Measurements from ENCODE around the gene UBE2R2.
"Not testable (repeated sequence)": the region's sequence is repeated elsewhere in the genome, so short reads cannot be mapped to it uniquely, and the experiment has no call there.

The UBE2R2 gene

DNA sequence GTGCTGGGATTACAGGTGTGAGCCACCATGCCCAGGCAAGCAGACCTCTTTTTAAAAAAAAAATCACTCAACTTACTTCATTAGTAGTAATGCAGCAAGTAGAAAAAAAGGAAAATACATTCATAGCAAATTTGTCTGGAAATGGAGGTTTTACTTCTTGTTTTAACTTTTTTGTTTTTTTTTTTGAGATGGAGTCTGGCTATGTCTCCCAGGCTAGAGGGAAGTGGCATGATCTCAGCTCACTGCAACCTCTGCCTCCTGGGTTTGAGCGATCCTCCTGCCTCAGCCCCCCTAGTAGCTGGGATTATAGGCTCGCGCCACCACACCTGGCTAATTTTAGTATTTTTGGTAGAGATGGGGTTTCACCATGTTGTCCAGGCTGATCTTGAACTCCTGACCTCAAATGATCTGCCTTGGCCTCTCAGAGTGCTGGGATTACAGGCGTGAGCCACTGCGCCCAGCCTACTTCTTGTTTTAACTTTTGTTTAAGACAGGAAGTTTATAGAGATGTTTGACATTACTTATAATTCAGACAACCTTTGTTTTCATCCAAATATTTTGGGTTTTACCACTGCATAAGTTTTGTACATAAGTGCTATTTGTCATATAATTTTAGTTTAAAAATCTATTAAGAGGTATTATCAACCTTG, 26.5 kb downstream of the UBE2R2 start:
- DNase-seq, result no peak

DNA sequence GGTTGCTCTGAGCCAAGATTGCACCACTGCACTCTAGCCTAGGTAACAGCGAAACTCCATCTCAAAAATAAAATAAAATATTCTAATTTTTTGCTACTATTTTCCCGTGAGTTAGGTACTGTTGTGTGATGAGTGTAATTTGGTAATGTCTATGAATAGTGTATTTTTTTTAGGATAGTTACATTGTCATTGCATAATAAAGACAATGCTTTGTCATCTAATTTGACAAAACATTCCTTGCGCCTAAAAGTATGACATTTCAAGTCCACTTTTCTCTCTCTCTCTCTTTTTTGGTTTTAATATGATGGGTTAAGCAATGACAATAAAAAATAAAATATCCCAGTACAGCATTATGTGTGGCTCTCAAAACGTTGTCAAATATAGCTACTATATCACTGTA, 29.3 kb downstream of the UBE2R2 start:
- DNase-seq, result no peak

DNA sequence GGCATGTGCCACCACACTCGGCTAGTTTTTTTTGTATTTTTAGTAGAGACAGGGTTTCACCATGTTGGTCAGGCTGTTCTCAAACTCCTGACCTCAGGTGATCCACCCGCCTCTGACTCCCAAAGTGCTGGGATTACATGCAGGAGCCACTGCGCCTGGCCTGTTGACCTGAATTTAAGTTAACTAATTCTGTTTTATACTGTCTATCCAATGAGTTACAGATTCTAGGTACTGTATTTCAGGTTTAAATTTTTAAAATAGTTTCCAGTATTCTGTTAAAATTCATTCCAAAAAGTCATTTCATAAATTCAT, 30.9 kb downstream of the UBE2R2 start:
- not testable (repeated sequence) for DNase-seq

DNA sequence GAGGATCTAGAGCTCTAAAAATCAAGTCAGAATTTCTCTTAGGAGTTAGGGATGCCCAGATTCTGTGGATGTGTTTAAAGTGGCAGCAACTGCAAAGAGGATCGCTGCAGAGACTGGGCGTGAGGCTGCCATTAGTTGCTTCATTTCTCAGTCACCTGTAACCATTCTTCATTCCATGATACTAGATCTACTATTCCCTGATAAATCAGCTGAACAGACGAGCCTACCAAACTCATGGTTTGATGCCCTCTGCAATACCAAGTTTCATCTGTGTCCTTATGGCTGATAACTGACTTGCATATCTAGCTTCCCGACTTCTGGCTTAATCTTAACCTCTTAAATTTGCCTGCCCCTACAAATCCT, 33.3 kb downstream of the UBE2R2 start:
- no peak for DNase-seq

DNA sequence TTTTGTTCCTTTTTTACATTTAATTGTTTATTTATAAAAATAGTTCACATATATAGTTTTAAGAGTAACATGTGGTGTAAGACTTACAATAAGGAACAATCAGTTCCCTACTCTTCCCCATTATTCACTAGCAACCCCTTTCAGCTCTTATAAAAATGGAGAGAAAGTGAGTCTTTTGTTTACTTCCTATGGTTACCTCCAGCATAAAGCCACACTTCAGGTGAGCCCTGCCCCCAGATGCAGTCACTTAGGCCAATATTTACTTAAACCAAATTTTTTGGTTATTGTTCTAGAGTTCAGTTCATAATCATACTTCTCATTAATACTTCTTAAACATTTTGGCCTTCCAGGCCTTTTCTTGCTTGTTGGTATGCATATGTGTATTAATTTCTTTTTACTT, 33.7 kb downstream of the UBE2R2 start:
- no peak for DNase-seq

DNA sequence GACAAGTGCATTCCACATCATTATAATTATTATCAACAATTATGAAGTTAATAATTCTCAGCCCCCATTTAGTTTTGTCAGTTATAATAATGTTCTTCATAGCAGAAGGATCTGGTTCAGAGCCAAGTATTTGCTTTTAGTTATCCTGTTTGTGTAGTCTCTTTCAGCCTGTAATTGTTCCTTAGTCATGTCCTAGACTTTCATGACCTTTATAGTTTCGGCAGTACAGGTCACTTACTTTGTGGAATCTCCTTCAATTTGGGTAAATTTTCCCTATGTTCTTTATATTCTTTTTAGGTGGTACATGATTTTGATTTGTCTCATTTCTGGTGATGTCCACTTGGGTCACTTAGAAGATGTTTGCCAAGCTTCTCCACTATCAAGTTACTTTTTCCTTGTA, 34.3 kb downstream of the UBE2R2 start:
- no peak for DNase-seq

DNA sequence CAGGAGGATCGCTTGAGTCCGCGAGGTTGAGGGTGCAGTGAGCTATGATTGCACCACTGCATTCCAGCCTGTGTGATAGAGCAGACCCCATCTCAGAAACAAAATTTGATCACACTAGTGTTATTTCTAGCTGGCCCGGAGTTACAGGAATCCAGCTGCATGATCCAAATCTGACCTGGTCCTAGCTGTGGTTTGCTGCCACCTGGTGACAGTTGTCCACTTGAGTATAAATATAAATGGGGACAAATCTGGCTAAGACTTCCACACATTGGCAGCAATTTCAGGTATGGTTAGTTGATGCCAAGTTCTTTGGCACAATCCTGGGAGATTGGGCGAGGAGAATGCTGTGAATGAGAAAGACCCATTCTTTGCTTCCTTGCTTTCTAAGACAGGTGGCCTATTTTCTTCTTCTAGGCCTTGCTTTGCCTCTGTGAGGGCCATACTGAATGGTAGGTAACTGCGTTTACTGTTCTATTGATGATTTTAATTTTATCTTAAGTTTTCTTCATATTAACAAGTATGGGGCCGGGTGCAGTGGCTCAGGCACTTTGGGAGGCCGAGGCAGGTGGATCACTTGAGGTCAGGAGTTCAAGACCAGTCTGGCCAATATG, 35.4 kb downstream of the UBE2R2 start:
- no peak for DNase-seq

DNA sequence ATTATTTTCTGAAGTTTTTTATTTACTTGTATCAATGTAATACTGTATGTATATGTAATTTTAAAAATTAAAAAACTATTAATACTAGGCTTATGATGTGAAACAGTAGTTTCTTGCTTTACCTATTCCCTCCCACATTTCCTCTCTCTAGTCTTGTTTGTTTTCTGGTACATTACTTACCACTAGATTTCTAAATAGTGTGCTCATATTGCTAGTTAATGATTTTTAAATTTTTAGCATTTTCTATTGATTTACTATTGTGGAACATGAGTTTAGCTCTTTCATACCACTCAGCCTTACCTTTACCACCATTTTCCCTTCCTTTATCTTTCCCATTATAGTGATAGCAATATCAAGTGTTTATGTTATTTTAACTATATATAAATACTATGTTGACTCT, 39.3 kb downstream of the UBE2R2 start:
- no peak for DNase-seq

DNA sequence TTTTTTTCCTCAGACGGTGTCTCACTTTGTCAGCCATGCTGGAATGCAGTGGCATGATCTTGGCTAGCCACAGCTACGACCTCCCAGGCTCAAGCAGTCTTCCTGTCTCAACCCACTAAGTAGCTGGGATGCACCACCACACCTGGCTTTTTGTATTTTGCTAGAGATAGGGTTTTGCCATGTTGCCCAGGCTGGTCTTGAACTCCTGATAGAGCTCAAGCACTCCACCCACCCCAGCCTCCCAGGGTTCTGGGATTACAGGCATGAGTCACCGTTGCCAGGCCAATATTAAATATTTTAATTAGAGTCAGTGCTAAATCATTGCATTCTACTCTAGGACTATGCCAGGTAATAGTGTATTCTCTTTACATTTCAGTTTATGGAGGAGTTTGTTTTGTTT, 41.5 kb downstream of the UBE2R2 start:
- no peak for DNase-seq

DNA sequence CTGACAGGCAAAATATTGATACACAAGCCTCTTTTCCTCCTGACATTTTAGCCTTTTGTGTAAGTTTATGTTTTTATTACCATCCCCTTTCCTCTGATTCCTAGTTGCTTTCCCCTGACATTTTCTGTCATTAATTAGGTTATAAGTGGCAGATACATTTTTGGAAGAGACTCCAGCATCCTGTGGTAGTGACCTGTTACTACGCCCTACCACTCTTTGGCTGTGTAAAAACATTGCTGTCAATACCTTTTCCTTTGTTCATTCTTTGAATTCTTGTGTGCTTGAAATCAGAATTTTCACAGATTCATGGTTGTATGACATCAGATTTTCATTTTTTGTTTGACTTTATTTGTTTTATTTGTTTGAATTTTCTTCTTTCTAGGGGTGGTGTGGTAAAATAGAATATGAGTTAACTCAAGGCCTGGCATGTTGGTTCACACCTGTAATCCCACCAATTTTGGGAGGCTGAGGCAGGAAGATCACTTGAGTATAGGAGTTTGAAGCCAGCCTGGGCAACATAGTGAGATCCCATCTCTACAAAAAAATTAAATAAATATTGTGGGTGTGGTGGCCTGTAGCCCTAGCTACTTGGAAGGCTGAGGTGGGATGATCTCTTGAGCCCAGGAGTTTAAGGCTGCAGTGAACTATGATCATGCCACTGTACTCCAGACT, 43.4 kb downstream of the UBE2R2 start:
- DNase-seq, result no peak

DNA sequence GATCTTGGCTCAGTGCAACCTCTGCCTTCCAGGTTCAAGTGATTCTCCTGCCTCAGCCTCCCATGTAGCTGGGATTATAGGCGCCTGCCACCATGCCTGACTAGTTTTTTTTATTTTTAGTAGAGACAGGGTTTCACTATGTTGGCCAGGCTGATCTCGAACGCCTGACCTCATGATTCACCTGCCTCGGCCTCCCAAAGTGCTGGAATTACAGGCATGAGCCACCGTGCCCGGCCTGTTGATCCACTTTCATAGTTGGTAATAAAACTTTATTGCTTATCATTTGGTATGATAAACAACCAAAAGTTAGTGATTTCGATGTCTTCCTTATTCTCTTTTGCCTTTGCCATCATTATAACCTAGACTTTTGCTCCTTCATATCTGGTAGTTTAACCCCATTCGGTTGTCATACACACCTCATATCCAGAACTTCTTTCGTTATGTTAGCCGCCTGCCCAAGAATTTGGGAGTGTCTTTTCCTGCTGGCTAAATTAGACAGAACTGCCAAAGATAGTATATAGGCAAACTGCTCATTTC, 45.0 kb downstream of the UBE2R2 start:
- DNase-seq, result no peak

DNA sequence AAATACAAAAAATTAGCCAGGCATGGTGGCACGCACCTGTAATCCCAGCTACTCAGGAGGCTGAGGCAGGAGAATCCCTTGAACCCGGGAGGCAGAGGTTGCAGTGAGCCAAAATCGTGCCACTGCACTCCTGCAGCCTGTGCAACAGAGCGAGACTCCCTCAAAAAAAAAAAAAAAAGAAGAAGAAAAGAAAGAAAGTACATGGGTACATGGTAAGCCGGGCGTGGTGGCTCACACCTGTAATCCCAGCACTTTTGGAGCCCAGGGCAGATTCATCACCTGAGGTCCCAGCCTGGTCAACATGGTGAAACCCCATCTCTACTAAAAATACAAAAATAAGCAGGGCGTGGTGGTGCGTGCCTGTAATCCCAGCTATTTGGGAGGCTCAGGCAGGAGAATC, 46.1 kb downstream of the UBE2R2 start:
- not testable (repeated sequence) for DNase-seq

DNA sequence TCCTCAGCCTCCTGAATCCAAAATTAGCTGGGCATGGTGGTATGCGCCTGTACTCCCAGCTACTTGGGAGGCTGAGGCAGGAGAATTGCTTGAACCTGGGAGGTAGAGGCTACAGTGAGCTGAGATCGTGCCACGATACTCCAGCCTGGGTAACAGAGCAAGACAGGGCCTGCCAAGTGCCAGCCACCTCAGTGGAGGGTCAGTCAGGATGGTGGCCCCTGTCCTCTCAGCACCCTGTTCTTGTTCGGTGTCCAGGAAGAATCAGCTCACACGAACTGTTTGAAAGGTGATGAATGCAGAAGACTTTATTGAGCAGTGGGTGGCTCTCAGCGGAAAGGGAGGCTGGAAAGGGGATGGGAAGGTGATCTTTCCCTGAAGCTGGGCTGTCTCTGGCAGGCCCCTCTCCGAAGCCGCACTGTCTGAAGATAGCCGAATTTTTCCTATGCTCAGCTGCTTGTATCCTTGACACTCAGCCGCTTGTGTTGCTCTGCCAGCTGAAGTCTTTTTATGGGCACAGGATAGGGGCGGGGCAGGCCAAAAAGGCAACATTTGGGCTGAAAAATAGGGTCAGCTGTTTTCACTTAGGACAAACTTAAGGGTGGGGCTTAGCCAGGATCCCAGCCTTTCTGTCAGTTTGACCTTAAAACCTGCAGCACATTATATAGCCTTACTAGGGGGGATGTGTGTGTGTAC, 50.9 kb downstream of the UBE2R2 start:
- DNase-seq, result no peak

DNA sequence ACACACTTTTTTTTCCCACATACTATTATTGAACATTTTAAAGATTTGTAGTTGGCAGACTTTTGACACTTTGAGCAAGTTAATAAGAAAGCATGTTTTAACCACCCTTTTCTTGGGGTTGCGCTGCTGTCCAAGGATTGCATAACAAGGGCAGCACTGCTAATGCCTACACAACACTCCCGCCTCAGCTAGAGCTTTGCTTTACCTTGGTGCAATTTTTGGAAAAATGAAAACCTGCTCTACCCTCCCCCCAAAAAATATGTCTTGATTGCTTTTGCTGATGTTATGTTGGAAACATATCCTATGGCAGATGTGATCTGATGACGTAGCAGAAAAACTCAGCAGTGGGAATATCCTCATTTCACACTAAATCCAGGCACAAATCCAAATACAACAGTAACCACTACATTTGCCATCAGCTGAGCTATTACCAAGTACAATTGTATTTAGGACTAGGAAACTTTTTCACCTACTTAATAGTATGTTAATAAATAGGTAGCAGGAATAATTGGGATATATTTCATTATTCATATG, 51.5 kb downstream of the UBE2R2 start:
- DNase-seq, result no peak

DNA sequence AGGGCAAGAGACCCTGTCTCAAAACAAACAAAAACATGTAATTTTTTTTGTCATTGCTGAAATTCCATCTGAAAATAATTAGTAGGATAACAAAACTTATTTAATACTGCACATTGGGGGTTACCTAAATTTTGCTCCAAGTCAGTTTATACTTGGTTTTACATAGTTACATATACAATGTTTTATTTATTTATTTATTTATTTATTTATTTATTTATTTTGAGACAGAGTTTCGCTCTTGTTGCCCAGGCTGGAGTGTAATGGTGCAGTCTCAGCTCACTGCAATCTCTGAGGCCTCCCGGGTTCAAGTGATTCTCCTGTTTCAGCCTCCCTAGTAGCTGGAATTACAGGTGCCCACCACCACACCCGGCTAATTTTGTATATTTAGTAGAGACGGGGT, 52.3 kb downstream of the UBE2R2 start:
- DNase-seq, result not testable (repeated sequence)

DNA sequence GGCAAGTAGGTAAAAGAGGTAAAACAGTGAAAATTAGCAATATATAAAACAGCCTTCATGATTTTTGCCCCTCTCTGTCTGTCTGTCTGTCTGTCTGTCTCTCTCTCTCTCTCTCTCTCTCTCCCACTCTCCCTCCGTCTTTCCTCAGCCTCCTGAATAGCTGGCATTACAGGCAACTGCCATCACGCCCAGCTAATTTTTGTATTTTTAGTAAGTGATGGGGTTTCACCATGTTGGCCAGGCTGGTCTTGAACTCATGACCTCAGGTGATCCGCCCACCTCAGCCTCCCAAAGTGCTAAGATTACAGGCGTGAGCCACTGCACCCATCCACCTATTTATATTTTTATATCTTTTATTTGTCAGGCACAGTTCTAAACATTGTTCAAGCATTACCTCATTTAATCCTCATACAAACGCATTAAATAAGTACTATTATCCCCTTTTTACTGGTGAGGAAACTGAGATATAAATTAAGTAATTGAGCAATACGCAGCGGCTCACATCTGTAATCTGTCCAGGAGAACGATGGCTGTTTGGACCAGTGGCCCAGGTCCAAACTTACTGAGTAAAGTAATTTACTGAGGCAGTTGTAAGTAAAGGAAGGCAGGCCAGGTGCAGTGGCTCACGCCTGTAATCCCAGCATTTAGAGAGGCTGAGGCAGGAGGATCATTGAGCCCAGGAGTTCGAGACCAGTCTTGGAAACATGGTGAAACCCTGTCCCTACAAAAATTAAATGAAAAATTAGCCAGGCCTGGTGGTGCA, 60.9 kb downstream of the UBE2R2 start:
- no peak for DNase-seq

DNA sequence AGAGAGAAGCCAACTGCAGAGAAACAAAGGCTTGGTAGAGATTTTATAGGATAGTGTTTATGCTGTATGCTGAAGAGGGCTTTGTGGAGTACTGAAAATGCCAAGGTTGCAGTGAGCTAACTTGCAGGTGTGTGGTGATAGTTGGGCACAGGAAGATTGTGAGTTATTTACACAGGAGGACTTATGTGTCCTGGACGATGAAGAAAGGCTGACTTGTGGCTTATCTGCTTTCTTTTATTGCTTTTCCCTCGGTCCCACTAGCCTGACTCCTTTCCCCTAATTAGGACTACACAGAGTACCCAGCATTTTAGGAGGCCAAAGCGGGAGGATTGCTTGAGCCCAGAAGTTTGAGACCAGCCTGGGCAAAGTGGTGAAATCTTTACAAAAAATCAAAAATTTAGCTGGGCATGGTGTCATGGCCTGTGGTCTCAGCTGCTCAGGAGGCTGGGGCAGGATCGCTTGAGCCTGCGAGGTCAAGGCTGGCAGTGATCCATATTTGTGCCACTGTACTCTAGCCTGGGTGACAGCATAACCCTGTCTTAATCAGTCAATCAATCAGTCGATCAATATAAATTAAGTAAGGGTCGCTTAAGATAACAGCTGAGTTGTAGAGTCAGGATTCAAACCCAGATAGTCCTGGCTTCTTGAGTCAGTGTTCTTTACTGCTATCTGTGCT, 61.9 kb downstream of the UBE2R2 start:
- DNase-seq, result no peak

DNA sequence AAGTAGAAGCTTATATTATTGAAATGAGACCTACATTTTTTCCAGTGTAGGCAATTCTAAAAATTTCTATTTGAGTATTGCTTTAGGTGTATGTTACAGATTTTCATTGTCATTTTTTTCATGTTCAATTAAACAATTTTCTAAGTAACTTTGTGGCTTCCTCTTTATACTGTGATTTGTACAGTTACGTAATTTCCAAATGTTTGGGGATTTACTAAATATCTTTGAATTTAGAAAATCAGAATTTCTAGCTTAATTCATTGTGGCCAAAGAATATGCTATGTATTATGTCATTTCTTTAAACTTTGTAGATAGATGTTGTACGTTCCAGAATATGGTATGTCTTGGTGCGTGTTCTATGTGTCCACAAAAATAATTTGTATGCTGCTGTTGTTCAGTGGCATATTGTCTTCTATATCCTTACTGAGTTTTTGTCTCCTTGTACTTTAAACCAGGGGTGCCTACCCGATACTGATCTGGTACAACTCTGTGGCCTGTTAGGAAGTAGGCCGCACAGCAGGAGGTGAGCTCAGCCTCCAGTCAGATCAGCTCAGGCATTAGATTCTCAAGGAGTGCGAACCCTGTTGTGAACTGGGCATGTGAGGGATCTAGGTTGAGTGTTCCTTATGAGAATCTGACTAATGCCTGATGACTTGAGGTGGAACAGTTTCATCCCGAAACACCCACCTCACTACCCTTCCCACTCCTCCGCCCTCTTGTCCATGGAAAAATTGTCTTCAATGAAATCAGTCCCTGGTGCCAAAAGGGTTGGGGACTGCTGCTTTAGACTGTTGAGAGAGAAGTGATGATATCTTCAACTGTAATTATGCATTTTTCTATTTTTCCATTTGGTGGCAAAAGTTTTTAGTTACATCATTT, 63.5 kb downstream of the UBE2R2 start:
- no peak for DNase-seq

DNA sequence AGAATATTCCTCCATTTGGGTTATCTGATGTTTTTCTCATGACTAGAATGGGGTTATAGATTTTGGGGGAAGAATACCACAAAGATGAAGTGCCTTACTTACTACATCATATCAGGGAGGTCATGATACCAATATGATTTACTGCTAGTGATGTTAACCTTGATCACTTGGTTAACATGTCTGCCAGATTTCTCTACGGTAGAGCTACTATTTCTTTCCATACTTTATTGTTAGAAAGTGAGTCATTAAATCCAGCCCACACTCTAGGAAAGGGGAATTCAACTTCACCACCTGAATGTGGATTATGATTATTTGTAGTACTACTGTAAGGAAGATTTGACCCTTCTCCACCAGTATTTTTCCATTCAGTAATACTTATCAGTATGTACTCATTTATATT, 64.7 kb downstream of the UBE2R2 start:
- DNase-seq, result no peak

DNA sequence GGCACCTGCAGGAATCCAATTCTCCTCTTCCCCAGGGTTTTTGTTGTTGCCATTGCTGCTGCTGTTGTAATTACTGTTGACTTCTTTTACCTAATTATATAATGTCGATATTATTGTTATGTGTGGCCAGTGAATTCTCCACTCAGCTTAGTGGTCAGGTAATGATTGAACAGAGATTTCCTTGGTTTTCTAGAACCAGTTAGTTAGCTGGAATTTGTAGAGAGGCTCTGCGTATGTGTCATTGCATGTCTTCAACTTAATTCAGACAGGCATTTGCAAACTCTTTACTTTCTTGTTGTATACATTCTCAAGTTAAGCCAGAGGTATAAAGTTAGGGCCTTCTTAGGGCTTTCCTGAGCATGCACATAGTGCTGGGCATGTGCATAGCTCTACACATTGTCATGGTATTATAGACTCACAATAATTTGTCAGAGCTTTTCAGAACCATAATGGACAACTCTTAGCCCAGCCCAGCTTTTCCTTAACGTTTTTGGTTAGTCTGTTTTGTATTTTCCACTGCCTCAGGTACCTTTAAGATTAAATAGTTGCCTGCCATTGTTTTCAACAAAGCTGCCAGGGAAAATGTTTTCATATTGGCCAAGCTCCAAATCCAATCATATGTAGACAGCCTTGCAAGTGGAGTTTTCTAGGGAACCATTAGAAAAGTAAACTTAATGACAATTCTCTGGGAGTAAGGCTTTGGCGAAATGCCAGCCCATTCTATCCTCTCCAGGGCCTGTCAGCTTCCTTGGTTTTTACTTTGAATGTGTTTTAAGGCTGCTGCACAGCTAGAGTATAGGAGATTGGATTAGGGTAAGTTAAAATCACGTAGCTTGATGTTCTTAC, 68.1 kb downstream of the UBE2R2 start:
- no peak for DNase-seq
